Measurements from ENCODE around the gene TP53I13.

Gene TP53I13

GRCh38 chr17:29586676-29587469 lies 18.4 kb downstream of the TP53I13 start:
- no peak for DNase-seq (ENCODE audit: low read depth)
- H3K4me3 ChIP-seq (ENCODE audit: low read depth, low read length): no peak overlapping the region
- no peak for TF ChIP-seq CTCF (IDR thresholded peaks at IDR 0.05; ENCODE audit: insufficient read depth, low read depth, low read length, missing control alignments)

- DNase-seq (ENCODE audit: low read depth): no peak
- TF ChIP-seq CTCF (IDR thresholded peaks at IDR 0.05; ENCODE audit: insufficient read depth, low read depth, low read length, missing control alignments): no peak
- no peak overlapping the region; the same call in 1 of the 2 replicates for H3K4me3 ChIP-seq (ENCODE audit: low read depth, low read length)
Observed at GRCh38 chr17:29587591-29587990, 19.1 kb downstream of the TP53I13 start.

- DNase-seq (ENCODE audit: low read depth): no peak
- no peak for TF ChIP-seq CTCF (IDR thresholded peaks at IDR 0.05; ENCODE audit: insufficient read depth, low read depth, low read length, missing control alignments)
- H3K4me3 ChIP-seq (ENCODE audit: low read depth, low read length): peak overlapping the region; percentile 63
Observed at GRCh38 chr17:29588017-29588561, 19.6 kb downstream of the TP53I13 start.

GRCh38 chr17:29588562-29589411 lies 20.3 kb downstream of the TP53I13 start:
- H3K4me3 ChIP-seq (ENCODE audit: low read depth, low read length): peak overlapping the region; percentile 63
- TF ChIP-seq CTCF (IDR thresholded peaks at IDR 0.05; ENCODE audit: insufficient read depth, low read depth, low read length, missing control alignments): no peak
- peak; percentile 43 for DNase-seq (ENCODE audit: low read depth)

GRCh38 chr17:29589524-29590410 lies 21.3 kb downstream of the TP53I13 start, which contains the start of gene GIT1:
Gene GIT1, minus strand, starts transcription at chr17:29589648. Its CDS starts 270 bp downstream, at chr17:29589378.
- DNase-seq (ENCODE audit: low read depth): peak; percentile 90
- TF ChIP-seq CTCF (IDR thresholded peaks at IDR 0.05; ENCODE audit: insufficient read depth, low read depth, low read length, missing control alignments): peak; percentile 0
- peak within 1 kb of the TSS; percentile 63 for H3K4me3 ChIP-seq (ENCODE audit: low read depth, low read length)
